Activated CD4-positive, alpha-beta T cell treated with anti-CD3 and anti-CD28 coated beads, Interleukin-2, amount 10 ng/mL, durations not matched to agents 7 days and 5 days (primary cell): ENCODE data around the gene CTNNBL1. TPM values are rescaled to one million over a fixed set of nuclear protein-coding genes. Genes with fewer than 3 reads are reported as not detected.
A peak's percentile ranks its signal among the peaks of the same experiment; 100 is the strongest.
"Not testable (repeated sequence)": the region's sequence is repeated elsewhere in the genome, so short reads cannot be mapped to it uniquely, and the experiment has no call there.

ENCODE experiments used
- CTCF ChIA-PET: fragments of 350-600 bp; sonication (Branson Sonifier 250); formaldehyde crosslinking; loops from one replicate; lab custom pipeline; 2021; ENCODE audit warnings: antibody characterized with exemption; lab: Charles Lee
- POLR2A ChIA-PET: fragments of 350-600 bp; sonication (Branson Sonifier 250); formaldehyde crosslinking; loops from one replicate; lab custom pipeline; 2021; ENCODE audit warnings: antibody characterized with exemption; lab: Charles Lee
- DNase-seq: peaks from one replicate; pipeline ENCODE4 v3.0.0-alpha.2; 2020
- H3K27ac Mint-ChIP-seq: one replicate; pipeline ENCODE4 v1.8.0; 2021; ENCODE audit warnings: mild to moderate bottlenecking, moderate library complexity, mixed read lengths
- H3K27me3 Mint-ChIP-seq: one replicate; pipeline ENCODE4 v1.8.0; 2021; ENCODE audit warnings: mixed read lengths
- H3K36me3 Mint-ChIP-seq: one replicate; pipeline ENCODE4 v1.8.0; 2021; ENCODE audit warnings: low read depth, mixed read lengths
- H3K4me1 Mint-ChIP-seq: one replicate; pipeline ENCODE4 v1.8.0; 2021; ENCODE audit warnings: mixed read lengths
- H3K4me3 Mint-ChIP-seq: one replicate; pipeline ENCODE4 v1.8.0; 2021; ENCODE audit warnings: mild to moderate bottlenecking, moderate library complexity, mixed read lengths
- H3K9me3 Mint-ChIP-seq: one replicate; pipeline ENCODE4 v1.8.0; 2021; ENCODE audit warnings: mixed read lengths
- total RNA-seq, 2 experiments: library from RNA; stranded (reverse); gene quantifications; one replicate each; pipeline ENCODE4 v1.2.3, GENCODE V29; 2021

The CTNNBL1 gene
- total RNA-seq, 2 experiments from 2014 or later = 75.1 to 81.8 TPM

GRCh38 chr20:37683146-37683545 lies 10.7 kb upstream of the CTNNBL1 start:
- H3K27ac Mint-ChIP-seq, H3K9me3 Mint-ChIP-seq, POLR2A ChIA-PET, H3K36me3 Mint-ChIP-seq, CTCF ChIA-PET, H3K4me3 Mint-ChIP-seq, DNase-seq: not testable (repeated sequence)
- peaks cover 11% of the 10 kb centered on the region for H3K27me3 Mint-ChIP-seq
- H3K4me1 Mint-ChIP-seq = peaks cover 10% of the 10 kb centered on the region

DNA sequence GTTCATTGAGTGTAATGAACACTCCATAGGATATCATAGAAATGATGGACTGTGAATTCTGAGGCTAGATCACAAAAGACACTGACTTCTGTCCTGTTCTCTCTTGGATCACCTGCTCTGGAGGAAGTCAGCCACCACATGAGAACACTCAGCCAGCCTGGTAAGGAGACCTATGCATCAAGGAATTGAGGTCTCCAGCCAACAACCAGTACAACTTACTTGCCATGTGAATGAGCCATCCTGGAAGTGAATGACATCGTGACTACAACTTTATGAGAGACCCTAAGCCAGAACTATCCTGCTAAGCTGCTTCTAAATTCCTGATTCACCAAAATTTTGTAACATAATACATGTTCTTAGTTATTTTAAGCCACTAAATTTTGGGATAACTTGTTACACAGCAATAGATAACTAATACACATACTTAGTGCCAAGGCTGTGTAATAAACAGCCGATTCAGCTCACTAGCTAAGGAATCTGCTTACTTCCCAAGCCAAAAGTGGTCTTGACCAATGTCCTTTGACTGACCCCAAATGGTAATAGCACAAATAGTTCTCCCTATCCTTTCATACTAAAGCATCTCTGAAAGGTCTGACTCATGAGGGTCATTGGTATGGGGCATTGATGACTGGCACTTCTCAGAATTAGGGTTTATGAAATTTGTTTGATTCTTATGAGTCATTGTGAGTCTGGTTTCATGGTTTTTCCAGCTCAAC lies 6.9 kb upstream of the CTNNBL1 start:
- no peak overlapping the region for H3K27ac Mint-ChIP-seq
- H3K9me3 Mint-ChIP-seq = no peaks in the 10 kb centered on the region
- ChIA-PET POLR2A (interaction anchor here (0.6 kb wide), 1 partner anchor 472 kb away, joined by 4 read pairs; no protein-coding TSS in a partner anchor), CTCF (interaction anchor here (1.1 kb wide), 1 partner anchor 51 kb away, joined by 3 read pairs; no protein-coding TSS in a partner anchor)
- DNase-seq = no peak
- no peak overlapping the region for H3K4me3 Mint-ChIP-seq
- H3K36me3 Mint-ChIP-seq = no peaks in the 10 kb centered on the region
- H3K27me3 Mint-ChIP-seq = peaks cover 24% of the 10 kb centered on the region
- peaks cover 11% of the 10 kb centered on the region for H3K4me1 Mint-ChIP-seq

- Mint-ChIP-seq H3K27ac (no peak overlapping the region), H3K9me3 (no peaks in the 10 kb centered on the region), H3K36me3 (no peaks in the 10 kb centered on the region), H3K4me3 (no peak overlapping the region), H3K4me1 (peaks cover 11% of the 10 kb centered on the region), H3K27me3 (peaks cover 24% of the 10 kb centered on the region)
- ChIA-PET CTCF (interaction anchor here (1.1 kb wide), 1 partner anchor 50 kb away, joined by 3 read pairs; no protein-coding TSS in a partner anchor), POLR2A (interaction anchor here (0.6 kb wide), 1 partner anchor 472 kb away, joined by 4 read pairs; no protein-coding TSS in a partner anchor)
- DNase-seq = no peak
Measured at GRCh38 chr20:37687478-37687805, 6.4 kb upstream of the CTNNBL1 start.

- no peaks in the 10 kb centered on the region for H3K36me3 Mint-ChIP-seq
- no peak for DNase-seq
- ChIA-PET POLR2A (no interaction called here), CTCF (interaction anchor here (1.1 kb wide), 1 partner anchor 49 kb away, joined by 3 read pairs; no protein-coding TSS in a partner anchor)
- H3K27ac Mint-ChIP-seq = no peak overlapping the region
- H3K9me3 Mint-ChIP-seq = no peaks in the 10 kb centered on the region
- peaks cover 14% of the 10 kb centered on the region for H3K4me1 Mint-ChIP-seq
- no peak overlapping the region for H3K4me3 Mint-ChIP-seq
- peaks cover 24% of the 10 kb centered on the region for H3K27me3 Mint-ChIP-seq
Measured at GRCh38 chr20:37688093-37688492, 5.7 kb upstream of the CTNNBL1 start.

DNA sequence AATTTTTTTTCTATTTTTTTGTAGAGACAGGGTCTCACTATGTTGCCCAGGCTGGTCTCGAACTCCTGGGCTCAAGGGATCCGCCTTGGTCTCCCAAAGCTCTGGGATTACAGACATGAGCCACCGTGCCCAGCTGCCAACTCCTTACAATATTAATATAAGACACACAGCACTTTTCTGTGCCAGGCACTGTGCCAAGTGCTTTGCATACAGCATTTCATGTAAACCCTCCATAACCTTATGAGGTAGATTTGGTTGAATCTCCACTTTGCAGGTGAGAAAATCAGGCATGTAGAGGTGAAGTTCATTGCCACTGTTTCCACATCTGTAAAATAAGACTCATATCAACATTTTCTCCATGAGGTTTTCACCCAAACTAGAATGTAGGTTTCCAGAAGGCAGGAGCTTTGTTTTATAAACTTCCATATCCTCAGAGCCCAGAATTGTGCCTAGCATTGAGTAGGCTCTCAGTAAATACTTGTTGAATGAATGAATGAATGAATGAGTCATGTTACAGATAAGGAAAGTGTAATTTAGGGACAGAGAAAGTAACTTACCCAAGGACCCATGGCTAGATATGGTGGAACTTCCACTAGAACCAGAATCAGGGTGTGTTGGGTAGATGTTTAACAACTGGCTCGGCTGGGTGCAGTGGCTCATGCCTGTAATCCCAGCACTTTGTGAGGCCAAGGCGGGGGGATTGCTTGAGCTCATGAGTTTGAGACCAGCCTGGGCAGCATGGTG lies 3.0 kb upstream of the CTNNBL1 start:
- Mint-ChIP-seq H3K4me3 (no peak overlapping the region), H3K27ac (no peak overlapping the region), H3K27me3 (peaks cover 24% of the 10 kb centered on the region), H3K4me1 (peaks cover 32% of the 10 kb centered on the region), H3K36me3 (peaks cover 3% of the 10 kb centered on the region), H3K9me3 (no peaks in the 10 kb centered on the region)
- ChIA-PET CTCF (no interaction called here), POLR2A (no interaction called here)
- DNase-seq = no peak

- CTCF ChIA-PET = no interaction called here
- Mint-ChIP-seq H3K27ac (peak overlapping the region; percentile 16), H3K36me3 (peaks cover 9% of the 10 kb centered on the region), H3K27me3 (peaks cover 19% of the 10 kb centered on the region), H3K4me3 (no peak overlapping the region), H3K4me1 (peaks cover 30% of the 10 kb centered on the region), H3K9me3 (no peaks in the 10 kb centered on the region)
- POLR2A ChIA-PET = no interaction called here
- no peak for DNase-seq
Measured at GRCh38 chr20:37692459-37693166, 1.2 kb upstream of the CTNNBL1 start.

- peak overlapping the region; percentile 81 for H3K27ac Mint-ChIP-seq
- peaks cover 9% of the 10 kb centered on the region for H3K36me3 Mint-ChIP-seq
- ChIA-PET POLR2A (no interaction called here), CTCF (no interaction called here)
- H3K4me1 Mint-ChIP-seq = peaks cover 24% of the 10 kb centered on the region
- peak overlapping the region; percentile 92 for H3K4me3 Mint-ChIP-seq
- peaks cover 13% of the 10 kb centered on the region for H3K27me3 Mint-ChIP-seq
- DNase-seq = no peak
- no peaks in the 10 kb centered on the region for H3K9me3 Mint-ChIP-seq
Measured at GRCh38 chr20:37693242-37693634, 592 bp upstream of the CTNNBL1 start.

DNA sequence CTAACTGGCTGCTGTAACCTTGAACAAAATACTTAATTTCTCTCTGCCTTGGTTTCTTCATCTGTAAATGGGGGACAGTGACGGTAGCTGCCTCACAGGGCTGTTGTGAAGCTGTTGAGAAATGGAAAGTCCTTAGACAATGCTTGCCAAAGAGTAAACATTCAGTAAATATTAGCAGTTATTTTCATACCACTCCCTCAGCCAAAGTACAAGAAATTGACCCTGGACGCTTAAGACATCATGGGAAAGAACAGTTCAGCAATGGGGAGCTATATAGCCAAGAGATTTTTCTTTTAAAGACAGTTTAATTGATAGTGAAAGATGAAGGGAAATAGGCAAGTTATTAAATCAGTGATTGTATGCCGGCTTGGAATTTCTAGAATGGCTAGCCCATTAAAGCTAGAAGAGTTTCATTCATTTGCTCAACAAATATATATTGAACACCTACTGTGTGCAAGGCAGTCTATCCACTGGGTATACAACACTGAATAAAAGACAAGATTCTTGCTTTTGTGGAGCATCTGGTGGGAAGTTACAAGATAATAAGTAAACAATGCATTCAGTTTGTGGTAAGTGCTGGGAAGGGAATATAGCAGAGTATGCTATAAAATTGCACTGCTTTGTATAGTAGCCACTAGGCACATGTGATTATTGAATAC lies 2.0 kb downstream of the CTNNBL1 start:
- CTCF ChIA-PET = no interaction called here
- Mint-ChIP-seq H3K4me3 (no peak overlapping the region), H3K36me3 (peaks cover 9% of the 10 kb centered on the region), H3K9me3 (no peaks in the 10 kb centered on the region), H3K27me3 (peaks cover 3% of the 10 kb centered on the region), H3K4me1 (peaks cover 26% of the 10 kb centered on the region), H3K27ac (no peak overlapping the region)
- POLR2A ChIA-PET = no interaction called here
- DNase-seq = no peak

DNA sequence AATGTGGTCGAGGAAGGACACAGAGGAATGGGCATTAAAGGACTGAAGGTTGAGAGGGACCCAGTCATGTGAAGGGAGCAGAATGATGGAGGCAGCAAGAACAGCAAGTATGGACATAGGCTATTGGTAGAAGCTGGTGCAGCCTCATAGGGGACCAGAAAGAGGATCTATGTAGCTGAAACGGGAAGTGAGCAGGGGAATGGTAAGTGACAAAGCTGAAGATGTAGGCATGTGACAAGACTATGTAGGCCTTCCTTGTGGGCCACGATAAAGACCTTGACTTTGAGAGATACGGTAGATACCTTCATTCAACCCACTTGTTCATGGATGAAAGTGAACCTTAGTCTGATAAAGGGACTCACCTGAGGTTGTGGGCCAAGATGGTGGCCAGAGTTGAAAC lies 3.5 kb downstream of the CTNNBL1 start:
- Mint-ChIP-seq H3K27ac (no peak overlapping the region), H3K36me3 (peaks cover 9% of the 10 kb centered on the region), H3K4me1 (peaks cover 26% of the 10 kb centered on the region), H3K9me3 (no peaks in the 10 kb centered on the region), H3K27me3 (no peaks in the 10 kb centered on the region), H3K4me3 (no peak overlapping the region)
- CTCF ChIA-PET = no interaction called here
- POLR2A ChIA-PET = no interaction called here
- no peak for DNase-seq

DNA sequence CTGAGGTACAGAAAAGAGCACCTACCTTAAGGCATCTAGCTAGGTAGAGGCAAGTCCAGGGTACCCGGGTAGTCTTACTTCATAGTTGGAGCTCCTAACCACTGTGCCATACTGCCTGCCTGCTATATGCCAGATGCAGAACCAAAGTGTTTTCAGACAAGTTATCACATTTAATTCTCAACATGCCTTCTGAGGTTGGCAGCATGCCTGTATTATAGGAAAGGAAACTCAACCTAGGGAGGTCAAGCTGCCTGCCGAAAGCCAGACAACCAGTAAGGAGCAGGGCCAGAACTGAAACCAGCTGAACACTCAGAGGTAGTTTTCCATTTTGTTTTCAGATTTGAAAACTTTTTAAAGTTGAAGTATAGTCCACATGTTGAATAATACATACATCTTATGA lies 5.4 kb downstream of the CTNNBL1 start:
- Mint-ChIP-seq H3K36me3 (peaks cover 9% of the 10 kb centered on the region), H3K4me3 (no peak overlapping the region), H3K27ac (no peak overlapping the region), H3K4me1 (peaks cover 15% of the 10 kb centered on the region), H3K27me3 (no peaks in the 10 kb centered on the region), H3K9me3 (no peaks in the 10 kb centered on the region)
- ChIA-PET POLR2A (no interaction called here), CTCF (no interaction called here)
- DNase-seq = no peak

DNA sequence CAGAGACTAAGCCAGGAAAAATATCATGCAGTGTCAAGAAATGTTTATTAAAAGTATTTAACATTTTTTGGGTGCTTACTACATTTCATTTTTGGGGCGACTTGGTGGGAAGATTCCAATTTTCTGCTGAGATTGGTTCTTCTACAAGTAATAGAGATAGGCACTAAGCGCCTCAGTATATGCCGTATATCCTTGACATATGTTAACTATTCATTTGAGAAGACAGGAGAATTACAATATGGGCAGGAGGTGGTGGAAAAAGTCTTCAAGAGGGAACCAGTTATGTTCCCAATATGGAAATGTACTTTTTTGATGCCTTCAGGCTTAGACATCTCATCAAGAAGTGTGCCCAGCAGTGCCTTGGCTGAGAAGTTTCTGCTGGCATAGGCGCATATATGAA lies 6.5 kb downstream of the CTNNBL1 start:
- Mint-ChIP-seq H3K27ac (no peak overlapping the region), H3K9me3 (no peaks in the 10 kb centered on the region), H3K27me3 (no peaks in the 10 kb centered on the region), H3K4me1 (peaks cover 10% of the 10 kb centered on the region), H3K4me3 (no peak overlapping the region), H3K36me3 (peaks cover 9% of the 10 kb centered on the region)
- ChIA-PET POLR2A (no interaction called here), CTCF (no interaction called here)
- DNase-seq = no peak

DNA sequence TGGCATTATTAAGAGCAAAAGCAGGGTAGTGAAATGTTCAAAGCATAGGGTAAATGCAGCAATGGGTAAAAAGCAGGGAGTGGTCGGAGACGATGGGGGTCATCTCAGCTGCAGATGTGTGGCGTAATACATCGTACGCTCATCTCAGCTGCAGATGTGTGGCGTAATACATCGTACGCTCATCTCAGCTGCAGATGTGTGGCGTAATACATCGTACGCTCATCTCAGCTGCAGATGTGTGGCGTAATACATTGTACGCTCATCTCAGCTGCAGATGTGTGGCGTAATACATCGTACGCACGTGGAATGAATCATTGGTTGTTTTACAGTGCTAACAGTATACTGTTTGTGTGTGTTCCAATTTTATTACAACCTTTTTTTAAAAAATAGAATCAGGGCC lies 7.8 kb downstream of the CTNNBL1 start:
- H3K4me1 Mint-ChIP-seq, H3K36me3 Mint-ChIP-seq, POLR2A ChIA-PET, H3K27ac Mint-ChIP-seq, DNase-seq, H3K9me3 Mint-ChIP-seq, CTCF ChIA-PET, H3K4me3 Mint-ChIP-seq, H3K27me3 Mint-ChIP-seq: not testable (repeated sequence)
